Tongue (tissue), 2 donors: Measurements from ENCODE around the gene NRP1. TPM values are rescaled to one million over a fixed set of nuclear protein-coding genes. Genes with fewer than 3 reads are reported as not detected.
"Not testable (repeated sequence)": the region's sequence is repeated elsewhere in the genome, so short reads cannot be mapped to it uniquely, and the experiment has no call there.

Source experiments
- DNase-seq: peaks from one replicate; pipeline ENCODE4 v3.0.0-alpha.2; 2015
- total RNA-seq: library from RNA; depleted of rRNA; stranded (reverse); fragments of >200 nt; gene quantifications from one replicate; pipeline ENCODE4 v1.2.3, GENCODE V29; 2014

The NRP1 gene
- total RNA-seq, 1 donor from 2014 or later: 172 TPM

- no peak for DNase-seq
Observed at GRCh38 chr10:33150146-33150545, 184.3 kb downstream of the NRP1 start.

- no peak for DNase-seq
Observed at GRCh38 chr10:33147013-33147310, 187.5 kb downstream of the NRP1 start.

GRCh38 chr10:33146189-33147012, 188.1 kb downstream of the NRP1 start:
- no peak for DNase-seq

GRCh38 chr10:33145451-33146188, 188.8 kb downstream of the NRP1 start:
- no peak for DNase-seq

- no peak for DNase-seq
Observed at GRCh38 chr10:33143160-33143728, 191.2 kb downstream of the NRP1 start.

- DNase-seq: peak; percentile 87
Observed at GRCh38 chr10:33142295-33142694, 192.2 kb downstream of the NRP1 start.

- DNase-seq: peak; percentile 54
Observed at GRCh38 chr10:33141251-33141650, 193.2 kb downstream of the NRP1 start.

- no peak for DNase-seq
Observed at GRCh38 chr10:33139181-33139646, 195.3 kb downstream of the NRP1 start.

GRCh38 chr10:33138686-33139085, 195.8 kb downstream of the NRP1 start:
- not testable (repeated sequence) for DNase-seq

GRCh38 chr10:33137356-33138005, 197.0 kb downstream of the NRP1 start:
- no peak for DNase-seq

- no peak for DNase-seq
Observed at GRCh38 chr10:33136781-33137180, 197.7 kb downstream of the NRP1 start.

GRCh38 chr10:33136271-33136670, 198.2 kb downstream of the NRP1 start:
- peak; percentile 73 for DNase-seq

- no peak for DNase-seq
Observed at GRCh38 chr10:33134011-33134751, 200.3 kb downstream of the NRP1 start.

GRCh38 chr10:33133557-33133956, 200.9 kb downstream of the NRP1 start:
- peak; percentile 39 for DNase-seq

GRCh38 chr10:33132626-33133025, 201.8 kb downstream of the NRP1 start:
- no peak for DNase-seq

- no peak for DNase-seq
Observed at GRCh38 chr10:33129996-33130386, 204.5 kb downstream of the NRP1 start.

GRCh38 chr10:33129141-33129995, 205.1 kb downstream of the NRP1 start:
- peak; percentile 40 for DNase-seq

- DNase-seq: no peak
Observed at GRCh38 chr10:33127622-33128021, 206.8 kb downstream of the NRP1 start.
